GM21381 (cell line): ENCODE results near the gene CRIP2.

ENCODE experiments used
- ATAC-seq: cut with Tn5 transposase; IDR thresholded peaks from one replicate; pipeline ENCODE4 v1.9.1; 2021; ENCODE audit warnings: mild to moderate bottlenecking, moderate library complexity; ENCODE audit not compliant: unreplicated experiment

The CRIP2 gene

DNA sequence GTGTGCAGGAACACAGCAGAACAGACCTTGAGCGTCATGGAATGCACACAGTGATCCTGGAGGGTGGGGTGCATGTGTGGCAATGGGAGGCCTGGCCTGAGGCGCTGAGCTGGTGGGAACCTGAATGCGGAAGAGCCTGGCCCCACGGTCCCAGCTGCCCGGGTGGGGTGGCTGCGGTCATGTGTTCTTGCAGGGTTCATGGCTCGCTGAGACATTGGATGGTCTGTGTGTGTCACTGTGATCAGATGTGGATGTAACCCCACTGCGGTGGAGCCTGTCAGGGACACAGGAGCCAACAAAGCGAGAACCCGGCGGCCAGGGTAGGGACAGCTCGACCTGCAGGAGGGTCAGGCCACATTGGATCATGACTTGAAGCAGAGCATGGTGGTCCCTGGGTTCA is 31.8 kb upstream of the CRIP2 start:
- ATAC-seq = no peak

DNA sequence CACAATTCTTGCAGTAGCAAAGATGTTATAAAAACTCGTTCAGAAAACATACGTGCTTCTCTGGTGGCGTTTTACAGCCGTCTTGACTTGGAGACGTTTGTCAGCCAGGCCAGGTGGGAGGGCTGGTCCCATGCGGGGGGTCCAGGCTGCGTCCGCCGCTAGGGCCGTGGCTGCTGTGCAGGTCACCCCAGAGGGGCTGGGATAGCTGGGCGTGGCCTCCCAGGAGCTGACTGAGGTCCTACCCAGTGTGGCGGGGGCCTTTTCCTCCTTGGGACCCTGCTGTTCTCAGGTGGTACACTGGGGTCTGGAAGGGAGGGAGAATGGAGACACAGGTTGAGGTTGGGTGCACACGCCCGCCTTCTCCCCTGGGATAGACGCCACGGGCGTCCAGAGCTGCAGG is 29.8 kb upstream of the CRIP2 start:
- ATAC-seq = no peak

DNA sequence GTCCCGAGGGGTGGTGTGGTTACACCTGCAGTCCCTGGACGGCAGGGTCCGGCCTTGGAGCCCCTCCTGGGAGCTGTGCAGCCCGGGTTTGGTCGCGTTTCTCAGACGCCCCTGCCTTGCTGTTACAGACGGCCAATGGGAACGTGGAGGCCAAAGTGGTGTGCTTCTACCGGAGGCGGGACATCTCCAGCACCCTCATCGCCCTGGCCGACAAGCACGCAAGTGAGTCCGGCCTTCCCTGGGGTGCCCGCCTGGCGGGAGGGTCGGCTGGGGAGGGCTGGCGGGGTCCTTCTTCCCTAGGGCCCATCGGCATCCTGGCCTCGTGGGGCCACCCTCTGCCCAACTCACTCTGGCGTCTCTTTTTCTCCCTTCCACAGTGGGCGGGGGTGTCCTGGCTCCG is 29.3 kb upstream of the CRIP2 start:
- ATAC-seq = no peak

DNA sequence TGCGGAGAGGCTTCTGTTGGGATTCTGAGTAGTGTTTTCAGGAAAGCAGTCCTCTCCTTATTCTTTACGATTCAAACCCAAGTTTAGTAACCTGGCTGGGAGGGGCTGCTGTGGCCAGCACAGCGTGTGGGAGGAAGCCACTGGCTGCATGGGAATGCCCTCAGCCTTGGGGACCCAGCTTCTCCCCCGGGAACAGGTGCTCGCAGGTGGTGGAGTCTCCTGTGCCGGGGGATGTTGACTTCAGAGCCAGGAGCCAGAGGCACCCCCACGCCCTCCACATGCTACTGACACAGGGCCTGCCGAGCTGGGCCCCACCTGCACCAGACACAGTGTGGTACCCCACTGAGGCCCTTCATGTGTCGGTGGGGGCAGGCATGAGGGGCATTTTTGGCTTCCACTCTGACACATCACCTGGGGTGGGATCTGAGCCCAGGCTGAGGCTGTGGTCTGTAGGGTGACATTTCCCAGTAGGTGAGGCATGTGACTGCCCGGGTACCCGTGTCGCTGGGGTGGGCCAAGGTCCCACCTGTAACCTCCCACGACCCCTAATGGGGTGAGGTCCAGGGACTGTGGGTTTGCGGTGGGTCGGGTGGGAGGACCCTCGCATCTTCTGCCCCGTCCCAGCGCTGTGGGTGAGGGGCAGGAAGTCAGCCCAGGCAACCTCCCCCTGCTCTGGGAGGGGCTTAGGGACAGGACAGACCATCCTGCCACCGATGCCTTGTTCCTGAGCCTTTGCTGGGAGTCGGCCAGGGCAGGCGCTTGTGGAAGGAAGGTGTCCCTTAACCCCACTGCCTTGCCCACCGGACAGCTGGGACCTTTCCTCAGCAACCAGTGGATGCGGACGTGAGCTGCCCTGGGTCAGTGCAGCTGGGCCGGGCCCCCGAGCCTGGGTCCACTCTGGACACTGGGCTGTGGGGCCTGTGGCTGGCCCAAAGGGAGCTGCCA is 28.4 kb upstream of the CRIP2 start:
- no peak for ATAC-seq

DNA sequence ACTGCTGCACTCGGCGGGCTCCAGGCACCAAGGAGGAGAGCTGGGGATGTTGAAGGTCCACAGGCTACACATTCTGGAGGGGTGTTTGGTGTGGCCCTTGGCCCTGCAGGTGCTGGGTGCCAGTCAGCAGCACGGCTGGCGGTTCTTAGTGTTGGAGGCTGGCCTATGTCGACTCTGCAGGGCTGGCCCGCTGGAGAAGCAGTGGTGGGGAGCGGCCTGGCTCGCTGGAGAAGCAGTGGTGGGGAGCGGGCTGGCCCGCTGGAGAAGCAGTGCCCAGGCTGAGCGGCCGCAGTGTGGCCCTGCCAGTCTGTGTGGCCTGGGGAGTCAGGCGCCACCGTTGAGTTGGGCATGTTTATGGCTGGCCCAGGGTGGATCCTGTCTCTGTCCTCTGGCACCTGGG is 27.6 kb upstream of the CRIP2 start:
- ATAC-seq = no peak

DNA sequence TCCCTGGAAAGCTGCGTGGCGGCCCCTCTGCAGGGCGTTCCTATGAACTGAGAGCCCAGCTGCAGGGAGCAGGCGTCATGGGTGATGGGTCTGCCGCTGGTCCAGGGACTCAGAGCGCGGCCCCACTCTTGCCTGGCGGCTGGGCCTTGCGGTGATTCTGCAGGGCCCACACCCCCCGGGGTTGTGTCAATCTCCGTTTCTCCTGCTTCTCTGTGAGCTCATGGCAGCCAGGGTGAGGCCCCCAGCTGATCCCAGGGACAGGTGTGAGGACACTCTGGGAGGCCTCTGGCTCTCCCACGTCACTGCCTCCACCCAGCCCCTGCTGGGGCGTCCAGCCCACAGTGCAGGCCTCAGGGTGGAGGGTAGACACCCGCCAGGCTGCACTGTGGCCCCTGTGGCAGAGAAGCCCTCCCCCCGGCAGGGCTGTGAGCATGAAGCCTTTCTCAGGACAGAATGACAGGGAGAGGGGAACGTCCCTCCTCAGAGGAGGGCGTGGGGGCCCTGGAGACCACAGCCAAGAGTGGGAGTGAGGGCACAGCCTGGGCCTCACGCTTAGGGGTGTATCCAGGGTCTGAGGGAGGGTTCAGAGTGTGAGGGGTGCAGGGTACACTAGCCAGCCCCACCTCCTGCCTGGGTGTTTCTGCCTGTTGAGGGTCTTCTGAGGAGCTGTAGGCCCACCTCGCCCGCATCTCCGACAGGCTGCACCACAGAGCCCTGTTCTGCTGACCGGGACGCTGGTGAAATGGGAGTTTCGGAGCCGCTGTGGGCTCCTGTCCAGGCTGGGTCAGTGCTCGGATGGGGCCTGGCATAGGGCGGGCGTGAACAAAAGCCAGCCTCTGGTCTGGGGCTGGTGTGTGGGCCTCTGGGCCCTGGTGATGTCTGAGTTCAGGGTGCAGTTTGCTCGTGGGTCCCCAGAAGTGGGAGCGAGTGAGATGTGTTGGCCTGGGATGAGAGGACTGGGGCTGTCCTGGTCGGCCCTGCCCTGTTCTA is 26.7 kb upstream of the CRIP2 start:
- ATAC-seq = no peak

DNA sequence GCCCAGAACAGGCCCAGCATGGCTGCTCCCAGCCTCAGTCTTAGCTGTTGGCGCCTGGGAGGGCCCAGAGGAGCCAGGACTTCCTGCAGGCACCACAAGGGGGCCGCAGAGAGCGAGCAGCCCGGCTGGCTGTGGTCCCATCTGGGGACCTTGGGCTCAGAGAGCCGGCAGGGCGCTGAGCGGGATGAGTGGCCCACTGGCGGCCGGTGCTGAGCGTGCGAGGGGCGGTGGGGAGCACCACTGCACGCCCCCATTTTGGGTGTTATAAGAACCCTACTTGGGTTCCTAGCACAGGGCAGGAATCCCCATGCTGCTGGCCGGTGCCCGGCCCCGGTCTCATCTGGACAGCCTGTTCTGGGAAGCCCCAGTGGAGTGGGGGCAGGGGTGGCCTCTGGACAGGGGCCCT is 25.9 kb upstream of the CRIP2 start:
- no peak for ATAC-seq

DNA sequence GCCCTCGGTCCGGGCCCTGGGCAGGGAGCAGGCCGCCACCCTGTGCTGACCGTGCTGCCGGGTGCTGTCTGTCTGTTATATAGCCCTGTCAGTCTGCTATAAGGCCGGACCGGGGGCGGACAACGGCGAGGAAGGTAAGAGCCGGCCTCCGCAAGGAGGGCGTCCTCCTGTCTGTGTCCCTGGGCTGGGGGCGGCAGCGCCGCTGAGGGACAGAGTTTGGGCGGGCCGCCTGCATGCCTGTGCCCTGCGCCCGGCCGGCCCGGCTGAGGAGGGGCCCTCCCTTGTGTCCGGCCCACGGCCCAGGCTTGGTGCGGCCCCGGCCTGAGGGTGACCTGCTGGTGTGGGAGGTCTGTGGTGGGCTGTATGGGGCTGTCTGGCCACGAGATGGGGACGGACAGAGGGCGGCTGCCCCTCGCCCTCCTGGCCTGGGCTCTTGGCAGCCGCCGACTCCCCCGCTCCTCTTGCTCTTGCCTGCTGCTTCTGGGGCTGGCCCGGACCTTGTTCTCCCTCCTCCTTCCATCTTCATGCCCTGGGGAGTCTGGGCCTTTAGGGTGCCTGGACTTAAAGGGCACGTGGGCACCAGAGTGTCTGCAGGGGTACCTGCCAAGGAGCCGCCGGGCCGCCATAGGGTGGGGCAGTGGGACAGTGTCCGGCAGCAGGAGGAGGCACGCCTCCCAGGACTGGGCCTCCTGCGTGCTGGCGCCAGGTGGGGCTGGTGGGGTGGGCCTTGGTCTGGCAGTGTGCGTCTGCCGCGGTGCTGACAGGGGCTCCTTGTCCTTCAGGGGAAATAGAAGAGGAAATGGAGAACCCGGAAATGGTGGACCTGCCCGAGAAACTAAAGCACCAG is 25.1 kb upstream of the CRIP2 start:
- no peak for ATAC-seq

DNA sequence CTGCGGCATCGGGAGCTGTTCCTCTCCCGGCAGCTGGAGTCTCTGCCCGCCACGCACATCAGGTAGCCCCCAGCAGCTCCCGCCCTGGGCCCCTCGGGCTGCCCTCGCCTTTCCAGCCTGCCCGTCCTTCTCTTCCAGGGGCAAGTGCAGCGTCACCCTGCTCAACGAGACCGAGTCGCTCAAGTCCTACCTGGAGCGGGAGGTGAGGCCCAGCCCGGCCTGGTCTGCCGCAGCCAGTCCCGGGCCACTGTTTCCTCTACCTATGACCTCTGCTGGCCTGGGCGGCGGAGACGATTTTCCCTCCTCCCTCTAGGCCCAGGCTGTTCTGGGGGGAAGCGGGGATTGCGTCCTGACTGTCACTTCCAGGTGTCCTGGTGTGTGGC is 24.5 kb upstream of the CRIP2 start:
- no peak for ATAC-seq

DNA sequence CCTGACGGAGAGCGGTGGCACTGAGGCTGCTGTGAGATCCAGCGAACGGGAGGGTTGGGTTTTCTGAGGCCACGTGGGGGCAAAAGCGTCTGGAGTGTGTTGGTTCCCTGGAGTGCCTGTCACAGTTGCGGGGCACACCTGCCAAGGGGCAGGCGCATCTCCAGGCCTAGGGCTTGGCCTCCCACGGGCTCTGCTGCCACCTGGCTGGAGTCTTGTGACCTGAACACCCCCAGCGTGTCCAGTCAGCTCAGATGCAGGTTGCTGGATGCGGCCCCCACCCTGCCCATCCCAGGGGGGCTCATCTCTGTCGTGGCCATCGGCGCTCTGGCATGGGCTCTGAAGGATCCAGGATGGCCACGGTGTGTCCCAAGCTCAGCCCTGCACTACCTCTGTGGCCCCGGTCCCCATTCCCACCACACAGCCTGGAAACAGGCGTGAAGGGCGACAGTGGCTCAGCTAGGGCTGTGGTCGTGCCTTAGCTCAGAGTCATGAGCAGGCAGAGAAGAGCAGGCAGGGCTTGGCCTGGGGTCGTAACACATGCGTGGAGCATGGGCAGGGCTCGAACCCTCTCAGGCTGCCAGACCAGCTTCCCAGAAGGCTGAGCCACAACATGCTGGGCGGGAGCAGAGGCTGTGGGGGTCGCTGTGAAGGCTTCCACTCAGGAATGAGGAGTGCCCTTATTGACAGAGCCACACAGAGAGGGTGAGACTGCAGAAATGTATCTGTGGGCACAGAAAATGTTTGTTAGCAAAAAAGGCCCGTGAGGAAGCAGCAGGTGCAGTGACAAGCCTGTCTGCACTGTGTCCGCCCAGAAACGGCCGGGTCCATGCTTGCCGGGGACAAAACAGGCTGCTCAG is 23.5 kb upstream of the CRIP2 start:
- ATAC-seq = no peak

DNA sequence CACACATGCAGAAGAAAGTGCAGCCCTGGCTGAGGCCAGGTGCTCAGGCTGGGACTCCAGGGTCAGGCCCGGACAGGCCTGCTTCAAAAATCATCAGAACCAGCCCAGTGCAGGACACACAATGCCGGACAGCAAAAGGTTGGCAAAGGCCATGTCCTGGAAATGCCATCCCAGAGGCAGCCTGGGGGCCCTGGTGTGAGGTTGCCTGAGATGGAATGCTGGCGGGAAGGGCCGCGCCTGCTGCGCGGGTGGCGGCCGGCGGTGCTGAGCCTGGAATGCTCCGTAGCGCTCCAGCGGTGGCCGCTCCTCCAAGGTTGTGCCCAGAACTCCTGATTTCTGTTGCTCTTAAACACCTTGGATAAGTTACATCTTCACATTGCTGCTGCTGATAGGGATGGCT is 21.7 kb upstream of the CRIP2 start:
- no peak for ATAC-seq

DNA sequence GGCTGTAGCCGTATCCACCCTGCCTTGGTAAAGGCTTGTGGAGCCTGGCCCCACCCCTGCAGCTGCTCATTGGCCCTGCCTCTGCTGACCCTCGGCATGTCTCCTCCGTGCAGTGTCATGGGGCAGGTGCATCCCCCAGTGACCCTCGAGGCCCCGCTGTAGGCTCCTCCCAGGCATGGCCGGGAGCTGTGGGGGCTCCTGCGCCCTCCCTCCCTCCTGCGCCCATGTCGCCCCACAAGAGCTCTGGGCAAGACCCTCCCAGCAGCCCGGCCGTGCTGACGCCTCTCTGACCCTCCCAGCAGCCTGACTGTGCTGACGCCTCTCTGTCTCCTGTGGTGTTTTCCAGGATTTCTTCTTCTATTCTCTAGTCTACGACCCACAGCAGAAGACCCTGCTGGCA is 20.8 kb upstream of the CRIP2 start:
- ATAC-seq = no peak

DNA sequence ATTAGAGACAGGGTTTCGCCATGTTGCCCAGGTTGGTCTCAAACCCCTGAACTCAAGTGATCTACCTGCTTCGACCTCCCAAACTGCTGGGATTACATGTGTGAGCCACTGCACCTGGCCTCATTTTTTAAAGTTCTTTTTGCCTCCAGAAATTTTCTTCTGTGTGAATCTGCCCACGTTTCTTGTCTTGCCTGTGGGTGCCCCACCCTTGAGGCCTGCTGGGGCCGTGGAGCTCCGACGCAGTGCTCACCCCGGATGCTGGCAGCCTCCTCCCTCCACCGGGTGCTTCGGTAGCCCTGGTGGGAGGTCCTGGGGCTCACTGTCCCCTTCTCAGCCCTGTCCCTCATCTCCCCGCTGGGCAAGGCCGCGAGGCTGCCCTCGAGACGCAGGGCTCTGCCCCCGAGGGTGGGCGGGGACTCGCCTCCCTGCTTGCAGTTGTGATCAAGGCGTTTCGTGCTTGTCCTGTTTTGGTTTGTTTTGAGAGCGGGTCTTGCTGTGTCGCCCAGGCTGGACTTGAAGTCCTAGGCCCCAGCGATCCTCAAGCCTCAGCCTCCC is 19.5 kb upstream of the CRIP2 start:
- ATAC-seq = no peak

DNA sequence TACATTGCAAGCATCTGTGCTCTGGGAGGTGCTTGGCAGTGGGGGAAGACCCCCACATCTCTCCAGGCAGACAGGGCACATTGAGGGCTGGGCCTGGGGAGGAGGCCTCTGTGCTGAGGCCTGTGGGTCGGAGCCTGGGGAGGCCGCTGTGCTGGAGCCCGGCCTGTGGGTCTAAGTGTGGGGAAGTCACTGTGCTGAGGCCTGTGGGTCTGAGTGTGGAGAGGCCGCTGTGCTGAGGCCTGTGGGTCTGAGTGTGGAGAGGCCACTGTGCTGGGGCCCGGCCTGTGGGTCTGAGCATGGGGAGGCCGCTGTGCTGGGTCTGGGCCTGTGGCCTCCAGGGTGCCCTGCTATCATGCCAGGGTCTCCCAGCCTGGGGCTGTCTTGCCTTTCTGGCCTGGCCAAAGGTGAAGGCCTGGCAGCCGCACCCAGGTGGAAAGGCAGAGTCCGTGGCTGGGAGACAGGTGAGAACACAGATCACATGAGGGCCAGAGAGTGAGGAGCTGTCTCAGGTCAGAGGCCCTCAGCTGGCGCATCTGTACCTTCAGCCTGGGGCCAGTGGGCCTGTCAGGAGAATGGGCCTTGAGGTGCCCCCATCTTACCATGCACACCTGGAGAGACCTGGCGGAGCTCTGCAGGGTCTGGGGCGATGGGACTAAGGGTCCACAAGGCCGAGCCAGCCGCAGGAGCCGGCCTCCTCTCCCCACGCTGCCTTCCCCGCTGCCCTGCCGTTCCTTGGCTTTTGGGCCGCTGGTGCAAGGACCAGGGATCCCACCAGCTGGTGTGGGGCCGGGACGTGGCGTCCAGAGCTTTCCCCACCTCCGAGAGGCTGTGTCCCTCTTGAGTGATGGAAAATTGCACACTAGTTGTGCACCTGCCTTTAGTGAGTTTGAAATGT is 18.6 kb upstream of the CRIP2 start:
- ATAC-seq = no peak

DNA sequence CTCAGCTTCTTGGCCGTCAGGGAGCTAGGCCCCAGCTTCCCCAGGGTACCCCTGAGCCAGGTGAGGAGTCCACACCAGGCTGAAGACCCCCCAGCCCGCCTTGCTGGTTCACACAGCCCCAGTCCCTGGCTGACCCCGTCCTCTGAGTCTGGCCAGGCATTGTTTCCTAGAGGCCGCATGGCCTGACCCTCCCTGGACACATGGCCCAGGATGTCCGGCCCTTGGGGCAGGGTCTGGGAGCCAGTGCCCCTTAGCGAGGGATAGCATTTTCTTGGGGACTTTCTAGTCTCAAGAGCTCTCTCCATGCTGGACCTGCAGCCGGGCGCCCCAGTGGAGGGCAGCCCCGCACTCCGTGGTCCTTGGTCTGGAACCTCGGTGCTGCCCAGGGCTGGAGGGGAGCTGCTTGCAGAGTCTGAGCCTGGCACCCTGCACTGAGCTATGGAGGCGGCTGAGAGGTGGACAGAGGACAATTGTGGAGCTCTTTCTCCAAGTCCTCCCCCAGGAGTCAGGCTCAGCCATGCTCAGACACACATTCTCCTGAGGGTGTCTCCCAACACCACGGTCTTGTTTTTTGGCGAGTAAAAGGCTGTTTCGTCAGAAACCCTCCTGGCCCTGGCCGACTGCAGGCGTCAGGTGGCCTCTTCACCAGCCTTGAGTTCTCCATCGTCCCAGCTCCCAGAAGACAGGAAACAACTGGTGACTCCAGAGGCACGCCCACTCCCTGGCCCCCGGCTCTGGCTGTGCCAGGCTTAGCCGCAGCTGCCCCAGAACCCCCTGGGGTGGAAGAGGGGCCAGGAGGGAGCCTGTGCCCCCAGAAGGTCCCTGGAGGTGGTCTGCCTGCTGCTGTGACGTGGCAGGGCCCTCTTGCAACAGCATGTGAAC is 17.6 kb upstream of the CRIP2 start:
- ATAC-seq = no peak

DNA sequence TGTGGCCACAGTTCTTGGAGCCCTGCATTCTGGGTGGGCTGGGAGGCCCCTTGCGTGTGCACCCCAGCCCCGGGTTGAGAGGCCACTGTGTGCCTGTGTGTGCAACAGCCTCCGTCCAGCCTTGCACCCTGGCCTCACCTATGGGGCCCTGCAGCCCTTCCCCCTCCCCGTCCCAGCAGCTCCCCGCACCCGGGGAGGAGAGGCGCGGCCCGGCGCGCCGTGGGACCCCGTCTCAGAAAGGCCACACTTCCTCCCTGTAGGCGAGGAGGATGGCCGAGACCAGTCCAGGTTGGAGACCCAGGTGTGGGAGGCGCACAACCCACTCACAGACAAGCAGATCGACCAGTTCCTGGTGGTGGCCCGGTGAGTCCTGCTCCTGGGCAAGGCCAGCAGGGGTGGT is 16.6 kb upstream of the CRIP2 start:
- ATAC-seq = no peak

DNA sequence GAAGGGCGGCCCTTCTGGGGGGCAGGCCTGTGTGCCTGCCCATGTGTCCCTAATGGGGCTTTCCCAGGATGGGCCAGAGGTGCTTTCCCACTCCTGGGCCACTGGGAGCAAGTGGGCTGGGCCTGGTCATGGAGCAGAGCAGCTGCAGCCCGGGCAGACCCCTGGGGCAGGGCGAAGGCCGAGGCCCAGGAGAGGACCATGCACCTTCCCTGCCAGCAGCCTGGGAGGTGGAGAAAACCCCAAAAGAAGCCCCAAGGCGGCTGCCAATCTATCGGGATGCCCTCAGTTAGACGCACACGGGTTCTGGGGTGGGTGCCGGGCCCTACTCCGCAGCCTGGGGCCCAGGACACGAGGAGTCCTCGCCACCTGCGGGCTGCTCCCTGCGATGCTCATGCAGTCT is 16.1 kb upstream of the CRIP2 start:
- ATAC-seq = no peak

DNA sequence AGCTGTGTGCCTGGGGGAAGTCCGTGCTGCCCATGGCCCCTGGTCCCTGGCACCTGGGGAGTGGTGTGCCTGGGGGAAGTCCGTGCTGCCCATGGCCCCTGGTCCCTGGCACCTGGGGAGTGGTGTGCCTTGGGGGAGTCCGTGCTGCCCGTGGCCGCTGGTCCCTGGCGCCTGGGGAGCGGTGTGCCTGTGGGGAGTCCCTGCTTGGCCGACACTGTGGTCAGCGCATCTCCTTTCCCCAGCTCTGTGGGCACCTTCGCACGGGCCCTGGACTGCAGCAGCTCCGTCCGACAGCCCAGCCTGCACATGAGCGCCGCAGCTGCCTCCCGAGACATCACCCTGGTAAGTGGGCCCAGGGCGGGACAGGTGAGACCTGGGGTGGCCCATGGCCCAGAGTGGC is 14.5 kb upstream of the CRIP2 start:
- ATAC-seq = no peak
